NB4 (cell line): ENCODE data around the gene PLEKHG2.

Experiments used
- POLR2A ChIP-seq: IDR thresholded peaks from 2 replicates; pipeline ENCODE4 v1.6.1; 2011; ENCODE audit warnings: mild to moderate bottlenecking; ENCODE audit not compliant: insufficient read length; ENCODE audit errors: extremely low read depth
- TF ChIP-seq, protein P1 (sequence below): IDR thresholded peaks from one replicate; pipeline ENCODE4 v1.5.1; 2012; ENCODE audit warnings: low read depth, low read length

DNA sequence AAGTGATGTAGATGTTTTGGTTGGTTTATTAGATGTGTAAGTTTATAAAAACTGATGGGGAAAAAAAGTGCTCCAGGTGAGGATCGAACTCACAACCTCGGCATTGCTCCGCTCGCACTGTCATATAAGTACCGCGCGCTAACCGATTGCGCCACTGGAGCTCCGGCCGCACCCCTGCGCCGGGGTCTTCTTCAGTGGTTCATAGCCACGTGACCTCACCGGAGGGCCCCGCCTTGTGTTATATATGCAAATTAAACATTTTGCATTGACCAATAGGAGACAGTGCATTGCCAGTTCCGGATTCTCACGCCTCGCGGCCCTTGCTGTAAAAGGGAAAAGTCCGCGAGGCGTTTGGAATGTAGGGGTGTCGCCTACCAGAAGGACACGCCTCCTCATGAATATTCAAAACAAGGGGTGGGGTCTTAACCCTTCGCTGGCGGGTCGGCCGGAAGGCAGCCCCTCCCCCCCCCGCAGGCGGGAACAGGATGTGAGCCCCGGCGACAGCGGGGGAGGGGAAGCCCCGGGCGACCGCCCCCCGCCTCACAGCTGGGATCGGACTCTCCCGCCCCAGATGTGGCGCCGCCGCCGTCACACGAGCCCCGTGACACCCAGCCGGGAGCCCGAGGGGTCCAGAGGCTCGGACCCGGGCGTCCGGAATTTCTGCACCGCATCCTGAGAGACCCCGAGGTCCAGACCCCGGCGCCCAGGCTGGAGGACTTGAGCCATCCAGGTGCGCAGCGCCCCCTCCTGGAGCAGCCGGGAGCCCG is at the start of gene PLEKHG2:
- peak; percentile 35 for TF ChIP-seq POLR2A
- TF ChIP-seq, protein P1, sequence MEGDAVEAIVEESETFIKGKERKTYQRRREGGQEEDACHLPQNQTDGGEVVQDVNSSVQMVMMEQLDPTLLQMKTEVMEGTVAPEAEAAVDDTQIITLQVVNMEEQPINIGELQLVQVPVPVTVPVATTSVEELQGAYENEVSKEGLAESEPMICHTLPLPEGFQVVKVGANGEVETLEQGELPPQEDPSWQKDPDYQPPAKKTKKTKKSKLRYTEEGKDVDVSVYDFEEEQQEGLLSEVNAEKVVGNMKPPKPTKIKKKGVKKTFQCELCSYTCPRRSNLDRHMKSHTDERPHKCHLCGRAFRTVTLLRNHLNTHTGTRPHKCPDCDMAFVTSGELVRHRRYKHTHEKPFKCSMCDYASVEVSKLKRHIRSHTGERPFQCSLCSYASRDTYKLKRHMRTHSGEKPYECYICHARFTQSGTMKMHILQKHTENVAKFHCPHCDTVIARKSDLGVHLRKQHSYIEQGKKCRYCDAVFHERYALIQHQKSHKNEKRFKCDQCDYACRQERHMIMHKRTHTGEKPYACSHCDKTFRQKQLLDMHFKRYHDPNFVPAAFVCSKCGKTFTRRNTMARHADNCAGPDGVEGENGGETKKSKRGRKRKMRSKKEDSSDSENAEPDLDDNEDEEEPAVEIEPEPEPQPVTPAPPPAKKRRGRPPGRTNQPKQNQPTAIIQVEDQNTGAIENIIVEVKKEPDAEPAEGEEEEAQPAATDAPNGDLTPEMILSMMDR = peak; percentile 49
